Measurements from ENCODE around the gene TMEM117.

DNA sequence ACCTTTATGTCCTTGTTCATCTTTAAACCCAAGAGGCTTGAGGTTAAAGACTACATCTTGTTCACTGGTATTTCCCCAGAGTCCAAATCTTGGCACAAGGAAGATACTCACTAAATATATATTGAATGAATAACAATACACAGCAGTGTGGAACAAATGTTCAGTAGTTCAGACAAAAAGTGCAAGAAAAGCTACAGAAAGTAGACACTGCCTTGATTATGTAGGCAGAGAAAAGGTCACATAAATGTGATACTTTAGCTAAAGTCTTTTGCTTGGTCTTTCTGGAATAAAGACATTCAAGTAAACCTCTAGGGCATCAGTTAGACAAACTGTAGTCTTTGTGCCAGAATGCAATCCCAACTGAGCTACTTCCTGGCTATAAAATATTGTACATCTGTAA is 157.0 kb downstream of the TMEM117 start:
- TF ChIP-seq, protein P1, sequence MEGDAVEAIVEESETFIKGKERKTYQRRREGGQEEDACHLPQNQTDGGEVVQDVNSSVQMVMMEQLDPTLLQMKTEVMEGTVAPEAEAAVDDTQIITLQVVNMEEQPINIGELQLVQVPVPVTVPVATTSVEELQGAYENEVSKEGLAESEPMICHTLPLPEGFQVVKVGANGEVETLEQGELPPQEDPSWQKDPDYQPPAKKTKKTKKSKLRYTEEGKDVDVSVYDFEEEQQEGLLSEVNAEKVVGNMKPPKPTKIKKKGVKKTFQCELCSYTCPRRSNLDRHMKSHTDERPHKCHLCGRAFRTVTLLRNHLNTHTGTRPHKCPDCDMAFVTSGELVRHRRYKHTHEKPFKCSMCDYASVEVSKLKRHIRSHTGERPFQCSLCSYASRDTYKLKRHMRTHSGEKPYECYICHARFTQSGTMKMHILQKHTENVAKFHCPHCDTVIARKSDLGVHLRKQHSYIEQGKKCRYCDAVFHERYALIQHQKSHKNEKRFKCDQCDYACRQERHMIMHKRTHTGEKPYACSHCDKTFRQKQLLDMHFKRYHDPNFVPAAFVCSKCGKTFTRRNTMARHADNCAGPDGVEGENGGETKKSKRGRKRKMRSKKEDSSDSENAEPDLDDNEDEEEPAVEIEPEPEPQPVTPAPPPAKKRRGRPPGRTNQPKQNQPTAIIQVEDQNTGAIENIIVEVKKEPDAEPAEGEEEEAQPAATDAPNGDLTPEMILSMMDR (IDR thresholded peaks at IDR 0.05), result no peak
- no peak for TF ChIP-seq POLR2A (IDR thresholded peaks at IDR 0.05)

Measured in tibial nerve (tissue), 3 donors.